ENCODE data around the gene AP4S1. TPM values are rescaled to one million over a fixed set of nuclear protein-coding genes. Genes with fewer than 3 reads are reported as not detected.

Gene AP4S1
- total RNA-seq, 1 donor from 2014 or later = 7.7 TPM

GRCh38 chr14:31137214-31137889, 111.9 kb downstream of the AP4S1 start:
- no peak overlapping the region for H3K4me3 ChIP-seq (ENCODE audit: low read depth, low read length)
- no peak for TF ChIP-seq CTCF (conservative IDR thresholded peaks at IDR 0.05; ENCODE audit: low read depth, low read length)
- DNase-seq (ENCODE audit: low read depth) = no peak

GRCh38 chr14:31138301-31138700, 112.9 kb downstream of the AP4S1 start:
- TF ChIP-seq CTCF (conservative IDR thresholded peaks at IDR 0.05; ENCODE audit: low read depth, low read length) = no peak
- DNase-seq (ENCODE audit: low read depth) = no peak
- no peak overlapping the region for H3K4me3 ChIP-seq (ENCODE audit: low read depth, low read length)

- no peak for TF ChIP-seq CTCF (conservative IDR thresholded peaks at IDR 0.05; ENCODE audit: low read depth, low read length)
- no peak for DNase-seq (ENCODE audit: low read depth)
- no peak overlapping the region for H3K4me3 ChIP-seq (ENCODE audit: low read depth, low read length)
Observed at GRCh38 chr14:31139301-31139847, 113.9 kb downstream of the AP4S1 start.

GRCh38 chr14:31142455-31143087, 117.1 kb downstream of the AP4S1 start:
- TF ChIP-seq CTCF (conservative IDR thresholded peaks at IDR 0.05; ENCODE audit: low read depth, low read length) = no peak
- no peak overlapping the region for H3K4me3 ChIP-seq (ENCODE audit: low read depth, low read length)
- DNase-seq (ENCODE audit: low read depth) = no peak

Other genes with a start within 250 kb of the AP4S1 start
- gene COCH, start 151.1 kb upstream of the AP4S1 start, total RNA-seq = 18.8 and 20.9 TPM in 2 replicates
- 26.0 and 33.2 TPM in 2 replicates for gene STRN3, start 730 bp downstream of the AP4S1 start, total RNA-seq
- 92.5 and 101 TPM in 2 replicates for gene HECTD1, start 182.1 kb downstream of the AP4S1 start, total RNA-seq

All from epithelial cell of proximal tubule (primary cell).